Erythroblast (primary cell): ENCODE measurements around the gene EGFR.

ENCODE experiments used
- GATA1 ChIP-seq: IDR thresholded peaks from 2 replicates; pipeline ENCODE4 v1.6.1; 2011; ENCODE audit warnings: low read depth, mild to moderate bottlenecking, control low read depth, low read length, moderate library complexity
- POLR2A ChIP-seq: IDR thresholded peaks from 2 replicates; pipeline ENCODE4 v1.6.1; 2011; ENCODE audit warnings: mild to moderate bottlenecking, low read length

- no peak for TF ChIP-seq POLR2A
- no peak for TF ChIP-seq GATA1
Observed at GRCh38 chr7:55140221-55140940, 121.6 kb downstream of the EGFR start.
